ENCODE data around the gene RASAL3.

DNA sequence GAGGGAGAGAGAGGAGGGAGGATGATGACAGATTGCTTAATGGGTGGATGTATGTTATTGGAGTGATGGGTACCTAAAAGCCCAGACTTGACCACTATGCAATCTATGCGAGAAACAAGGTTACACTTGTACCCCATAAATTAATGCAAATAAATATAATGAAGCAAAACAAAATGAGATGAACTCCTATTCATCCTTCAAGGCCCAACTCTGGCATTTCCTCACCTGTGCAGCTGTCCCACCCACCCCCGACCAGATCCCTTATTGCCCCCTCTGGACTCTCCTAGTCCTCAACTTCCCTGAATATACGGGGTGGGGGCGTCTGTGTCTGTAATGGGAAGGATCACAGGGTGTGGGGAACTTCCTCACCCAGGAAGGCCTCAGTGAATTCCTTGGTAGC is 10.8 kb upstream of the RASAL3 start:
- TF ChIP-seq, protein P1, sequence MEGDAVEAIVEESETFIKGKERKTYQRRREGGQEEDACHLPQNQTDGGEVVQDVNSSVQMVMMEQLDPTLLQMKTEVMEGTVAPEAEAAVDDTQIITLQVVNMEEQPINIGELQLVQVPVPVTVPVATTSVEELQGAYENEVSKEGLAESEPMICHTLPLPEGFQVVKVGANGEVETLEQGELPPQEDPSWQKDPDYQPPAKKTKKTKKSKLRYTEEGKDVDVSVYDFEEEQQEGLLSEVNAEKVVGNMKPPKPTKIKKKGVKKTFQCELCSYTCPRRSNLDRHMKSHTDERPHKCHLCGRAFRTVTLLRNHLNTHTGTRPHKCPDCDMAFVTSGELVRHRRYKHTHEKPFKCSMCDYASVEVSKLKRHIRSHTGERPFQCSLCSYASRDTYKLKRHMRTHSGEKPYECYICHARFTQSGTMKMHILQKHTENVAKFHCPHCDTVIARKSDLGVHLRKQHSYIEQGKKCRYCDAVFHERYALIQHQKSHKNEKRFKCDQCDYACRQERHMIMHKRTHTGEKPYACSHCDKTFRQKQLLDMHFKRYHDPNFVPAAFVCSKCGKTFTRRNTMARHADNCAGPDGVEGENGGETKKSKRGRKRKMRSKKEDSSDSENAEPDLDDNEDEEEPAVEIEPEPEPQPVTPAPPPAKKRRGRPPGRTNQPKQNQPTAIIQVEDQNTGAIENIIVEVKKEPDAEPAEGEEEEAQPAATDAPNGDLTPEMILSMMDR (conservative IDR thresholded peaks at IDR 0.05; ENCODE audit: low read depth, low read length), result no peak
- TF ChIP-seq CEBPB (IDR thresholded peaks at IDR 0.05; ENCODE audit: low read depth, low read length), result no peak
- no peak for TF ChIP-seq MAZ (IDR thresholded peaks at IDR 0.05; ENCODE audit: borderline replicate concordance, low read depth, low read length)
- no peak for TF ChIP-seq RAD21 (IDR thresholded peaks at IDR 0.05; ENCODE audit: low read length)
- TF ChIP-seq POLR2A (IDR thresholded peaks at IDR 0.05; ENCODE audit: low read depth, low read length), result no peak
- TF ChIP-seq RCOR1 (IDR thresholded peaks at IDR 0.05; ENCODE audit: insufficient replicate concordance, low read length), result no peak
- TF ChIP-seq MAFK (IDR thresholded peaks at IDR 0.05; ENCODE audit: low read depth, low read length), result no peak
- no peak for TF ChIP-seq MXI1 (IDR thresholded peaks at IDR 0.05; ENCODE audit: borderline replicate concordance, low read depth, low read length)
